K562 (cell line): Measurements from ENCODE around the gene FARP1. TPM values are rescaled to one million over a fixed set of nuclear protein-coding genes. Genes with fewer than 3 reads are reported as not detected.

ENCODE experiments used
- ATAC-seq: fragments of 200-7000 bp; cut with Tn5 transposase; 3 replicates; pipeline ENCODE4 v1.9.1; 2020; ENCODE audit warnings: moderate library complexity
- BruUV-seq: library from RNA; stranded (reverse); fragments of 400-500 nt; replicated peaks from 2 replicates; lab custom pipeline; 2021; lab: Mats Ljungman, UMichigan
- CTCF ChIA-PET: fragments of 300-600 bp; formaldehyde crosslinking; extraction: SDS; loops from one replicate; lab custom pipeline; 2021; ENCODE audit warnings: low intra/inter-chr PET ratio; lab: Yijun Ruan, JAX
- POLR2A ChIA-PET: fragments of 300-600, 350-650 bp; sonication (Branson Sonifier 250); formaldehyde crosslinking; extraction: SDS; loops from one replicate; lab custom pipeline; 2021; ENCODE audit warnings: antibody characterized with exemption, inconsistent platforms; lab: Yijun Ruan, JAX
- DNase-seq, 4 experiments: peaks; one replicate each; pipeline versions ENCODE4 v3.0.0 to v3.0.0-alpha.2; 2011 to 2018; ENCODE audit warnings: low spot score in 3 of 4, mixed read lengths in 3 of 4; ENCODE audit errors: extremely low read depth in 1 of 4
- FAIRE-seq: peaks from 2 replicates; lab custom pipeline; 2011; peaks lifted over from hg19 to GRCh38; lab: Jason Lieb, UNC
- H2AFZ ChIP-seq: 2 replicates; pipeline ENCODE4 v1.6.0; 2011; ENCODE audit warnings: low read depth, low read length, control low read depth, inconsistent platforms
- H3K27ac ChIP-seq: fragments of 200-600 bp; 3 replicates; pipeline ENCODE4 v1.8.0; 2011; ENCODE audit warnings: low read depth, mild to moderate bottlenecking, control low read depth, inconsistent platforms, low read length, moderate library complexity, mixed read lengths; ENCODE audit errors: extremely low read depth
- H3K27me3 ChIP-seq, 2 experiments: fragments of 300-600 bp in 1 of 2; 2 replicates in 1 of 2; 3 replicates in 1 of 2; pipeline versions ENCODE4 v1.6.0 to v1.8.0; 2011; ENCODE audit warnings: inconsistent platforms in 2 of 2, low read length in 2 of 2, mild to moderate bottlenecking in 1 of 2, mixed read lengths in 1 of 2, moderate library complexity in 1 of 2; ENCODE audit not compliant: control insufficient read depth in 2 of 2, insufficient read depth in 2 of 2
- H3K36me3 ChIP-seq: fragments of 300-600 bp; 3 replicates; pipeline ENCODE4 v1.8.0; 2011; ENCODE audit warnings: mild to moderate bottlenecking, low read length, inconsistent platforms; ENCODE audit not compliant: control insufficient read depth, insufficient read depth
- H3K4me1 ChIP-seq, 2 experiments: fragments of 200-600 bp in 1 of 2; replicated peaks in 1 of 2; 2 replicates in 1 of 2; 3 replicates in 1 of 2; pipeline versions ENCODE4 v1.5.1 to v1.8.0; 2011; ENCODE audit warnings: inconsistent platforms in 2 of 2, low read length in 2 of 2, mild to moderate bottlenecking in 1 of 2, mixed read lengths in 1 of 2, moderate library complexity in 1 of 2; ENCODE audit not compliant: control insufficient read depth in 2 of 2, insufficient read depth in 2 of 2
- H3K4me2 ChIP-seq: 2 replicates; pipeline ENCODE4 v1.6.1; 2011; ENCODE audit warnings: low read length, control low read depth, inconsistent platforms, mixed read lengths; ENCODE audit not compliant: insufficient read depth
- H3K4me3 ChIP-seq: fragments of 200-600 bp; sonication (generic), shearing (Covaris generic); 2 replicates; pipeline ENCODE4 v1.5.1; 2016; ENCODE audit warnings: control low read depth, inconsistent platforms
- H3K79me2 ChIP-seq: fragments of 200-600 bp; 3 replicates; pipeline ENCODE4 v1.8.0; 2011; ENCODE audit warnings: low read length, inconsistent platforms; ENCODE audit not compliant: control insufficient read depth, insufficient read depth
- H3K9ac ChIP-seq, 2 experiments: 2 replicates each; pipeline versions ENCODE4 v1.6.0 to v1.6.1; 2011; ENCODE audit warnings: low read depth in 2 of 2, low read length in 2 of 2, control low read depth in 1 of 2, inconsistent platforms in 1 of 2, mild to moderate bottlenecking in 1 of 2, mixed read lengths in 1 of 2; ENCODE audit not compliant: insufficient read depth in 1 of 2
- H3K9me1 ChIP-seq: one replicate; pipeline ENCODE4 v1.6.0; 2011; ENCODE audit warnings: inconsistent platforms, mild to moderate bottlenecking, low read length, moderate library complexity; ENCODE audit not compliant: control insufficient read depth, insufficient read depth
- H3K9me3 ChIP-seq: replicated peaks from 2 replicates; pipeline ENCODE4 v1.5.1; 2011; ENCODE audit warnings: low read depth, low read length, inconsistent platforms; ENCODE audit not compliant: control insufficient read depth, insufficient read depth
- H4K20me1 ChIP-seq: replicated peaks from 2 replicates; pipeline ENCODE4 v1.6.1; 2011; ENCODE audit warnings: low read length, inconsistent platforms, mixed read lengths; ENCODE audit not compliant: control insufficient read depth, insufficient read depth
- BCL6 ChIP-seq: fragments of 250-450 bp; sonication (Bioruptor Pico); IDR thresholded peaks from 2 replicates; pipeline ENCODE4 v1.4.0; 2020
- CCAR2 ChIP-seq: fragments of 200-400 bp; formaldehyde crosslinking; IDR thresholded peaks from 2 replicates; pipeline ENCODE4 v1.6.1; 2017; ENCODE audit warnings: mild to moderate bottlenecking, low read depth, low read length
- CEBPB ChIP-seq: fragments of 450-650 bp; IDR thresholded peaks from 2 replicates; pipeline ENCODE4 v1.6.1; 2016; ENCODE audit warnings: missing genetic modification characterization, missing compliant biosample characterization
- CHD2 ChIP-seq: IDR thresholded peaks from 2 replicates; pipeline ENCODE4 v1.6.1; 2011; ENCODE audit warnings: low read depth, low read length
- KLF6 ChIP-seq: fragments of 250-450 bp; sonication (Bioruptor Pico); IDR thresholded peaks from 2 replicates; pipeline ENCODE4 v1.4.0; 2020; ENCODE audit warnings: mild to moderate bottlenecking, moderate library complexity, borderline replicate concordance
- NELFE ChIP-seq: IDR thresholded peaks from 2 replicates; pipeline ENCODE4 v1.6.1; 2011; ENCODE audit warnings: mild to moderate bottlenecking; ENCODE audit not compliant: insufficient read depth, insufficient read length
- RB1 ChIP-seq: fragments of 450-650 bp; IDR thresholded peaks from 2 replicates; pipeline ENCODE4 v1.6.1; 2017; ENCODE audit warnings: low read depth, mild to moderate bottlenecking
- SOX6 ChIP-seq: fragments of 450-650 bp; IDR thresholded peaks from 2 replicates; pipeline ENCODE4 v1.6.1; 2014; ENCODE audit warnings: mild to moderate bottlenecking
- ZFP1 ChIP-seq: fragments of 450-650 bp; formaldehyde crosslinking; IDR thresholded peaks from 2 replicates; pipeline ENCODE4 v1.4.0; 2020; ENCODE audit warnings: mild to moderate bottlenecking, mixed read lengths
- ZNF766 ChIP-seq: fragments of 200-800 bp; sonication (Bioruptor generic); conservative IDR thresholded peaks from 2 replicates; pipeline ENCODE4 v1.6.1; 2016; ENCODE audit warnings: missing genetic modification characterization, missing compliant biosample characterization
- WGBS: fragments of 100-300 bp; shearing (Covaris generic); methylation state at CpG from one replicate; pipeline ENCODE4 v1.1.6; 2016; ENCODE audit warnings: low coverage, mixed read lengths; ENCODE audit not compliant: insufficient coverage; ENCODE audit errors: missing lambda C conversion rate; 5-methylcytosine and 5-hydroxymethylcytosine counted together
- in situ Hi-C: fragments of 300-500 bp; cut with MboI; formaldehyde crosslinking; loops from 4 replicates; pipeline ENCODE4 v1.15.0; 2018; ENCODE audit warnings: inconsistent platforms, mixed read lengths
- intact Hi-C: fragments of 100-400 bp; cut with micrococcal nuclease; formaldehyde crosslinking; loops from 2 replicates; pipeline ENCODE4 v1.14.2; 2022
- polyA plus RNA-seq, 8 experiments: library from polyadenylated mRNA; depleted of rRNA in 4 of 8; stranded (reverse) in 5 of 8; unstranded in 3 of 8; fragments of >200 nt; fragmentation: Nextera tagmentation in 2 of 8; fragmentation: Illumina TruSeq in 1 of 8; extraction: Ambion mirVana in 2 of 8; extraction: Trizol in 1 of 8; gene quantifications; 2 replicates each; pipeline versions ENCODE4 v1.2.1 to v1.2.3, GENCODE V29; 2011 to 2014; ENCODE audit warnings: inconsistent platforms in 1 of 8, missing spikeins in 1 of 8
- total RNA-seq, 7 experiments: library from RNA; depleted of rRNA in 6 of 7; stranded (reverse); fragments of >200 nt in 6 of 7; fragmentation: Illumina TruSeq in 2 of 7; extraction: Trizol in 2 of 7; gene quantifications; 2 replicates each; pipeline versions ENCODE4 v1.2.1 to v1.2.3, GENCODE V29; 2011 to 2021; ENCODE audit warnings: low replicate concordance in 1 of 7
- TF ChIP-seq, protein P1 (sequence below), 2 experiments: fragments of 450-650 bp in 1 of 2; sonication (generic) in 1 of 2; formaldehyde crosslinking; conservative IDR thresholded peaks; 2 replicates each; pipeline versions ENCODE4 v1.4.0 to v1.8.1; 2020 to 2022; ENCODE audit warnings: mild to moderate bottlenecking in 1 of 2, missing genetic modification reagents in 1 of 2
- TF ChIP-seq, protein P2 (sequence below): fragments of 250-450 bp; sonication (Bioruptor Pico); IDR thresholded peaks from 2 replicates; pipeline ENCODE4 v1.5.0; 2021
- TF ChIP-seq, protein P3 (sequence below): conservative IDR thresholded peaks from 2 replicates; pipeline ENCODE4 v1.6.1; 2011; ENCODE audit warnings: low read depth, mild to moderate bottlenecking, low read length; ENCODE audit not compliant: control insufficient read depth
- TF ChIP-seq, protein P4 (sequence below): fragments of 200-800 bp; sonication (Bioruptor generic); IDR thresholded peaks from 2 replicates; pipeline ENCODE4 v1.6.1; 2017; ENCODE audit warnings: missing genetic modification characterization, missing compliant biosample characterization
- TF ChIP-seq, protein P5 (sequence below): fragments of 250-450 bp; sonication (Bioruptor Pico); IDR thresholded peaks from 2 replicates; pipeline ENCODE4 v1.5.0; 2020; ENCODE audit warnings: mild to moderate bottlenecking, borderline replicate concordance

Gene FARP1
- total and polyA plus RNA-seq, 9 of the 15 experiments (the other 6 are each of a cell fraction or from before 2014, with no cell fraction given) = 0.03 to 0.29 (median 0.05) TPM; not detected in 3

DNA sequence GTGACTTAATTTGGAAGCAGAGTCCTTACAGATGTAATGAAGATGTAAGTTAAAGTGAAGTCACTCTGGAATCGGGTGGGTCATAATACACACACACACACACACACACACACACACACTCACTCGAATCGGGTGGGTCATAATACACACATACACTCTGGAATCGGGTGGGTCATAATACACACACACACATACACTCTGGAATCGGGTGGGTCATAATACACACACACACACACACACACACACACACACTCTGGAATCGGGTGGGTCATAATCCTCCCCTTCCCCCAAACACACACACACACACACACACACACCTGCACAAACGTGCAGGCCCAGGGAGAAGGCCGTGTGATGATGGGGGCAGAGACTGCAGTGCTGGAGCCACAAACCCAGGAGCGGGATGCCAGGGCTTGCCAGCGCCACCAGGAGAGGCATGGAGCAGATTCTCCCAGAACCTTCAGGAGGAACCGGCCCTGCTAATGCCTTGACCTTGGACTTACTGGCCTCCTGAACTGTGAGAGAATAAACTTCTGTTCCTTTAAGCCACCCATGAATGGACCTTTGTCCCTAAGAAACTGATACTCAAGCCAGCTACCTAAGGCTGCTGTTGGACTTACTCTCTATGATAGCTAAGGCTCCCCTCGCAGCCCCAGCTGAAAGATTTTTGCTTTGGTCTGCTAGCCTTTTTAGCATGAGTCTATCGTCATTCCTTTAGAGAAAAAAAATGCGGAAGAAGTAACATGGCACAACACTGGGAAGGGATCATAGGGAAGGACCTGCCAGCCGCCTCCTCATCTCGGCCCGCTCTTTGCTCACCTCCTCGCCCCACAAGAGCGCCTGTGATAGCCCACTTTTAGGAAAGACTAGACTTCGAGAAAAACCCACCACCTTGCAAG, 170.4 kb downstream of the FARP1 start:
- ATAC-seq = no peak
- Histone ChIP-seq H3K9me1 (no peaks in the 10 kb centered on the region), H3K4me1 (no peaks in the 10 kb centered on the region), H3K9me3 (no peaks in the 10 kb centered on the region), H4K20me1 (no peaks in the 10 kb centered on the region), H3K27me3 (peaks cover 0 to 56% of the 10 kb centered on the region in 2 experiments; a peak in 4 of 5 replicates), H3K4me2 (no peak overlapping the region), H3K36me3 (no peaks in the 10 kb centered on the region), H3K9ac (no peak overlapping the region), H3K27ac (no peak overlapping the region), H2AFZ (no peak overlapping the region), H3K4me3 (no peak overlapping the region), H3K79me2 (no peaks in the 10 kb centered on the region)
- no peak for DNase-seq
- POLR2A ChIA-PET = interaction anchor here (1.4 kb wide), 1 partner anchor 13 kb away, joined by 4 read pairs; no protein-coding TSS in a partner anchor
- WGBS = 0% methylated on average over 13 of the region's 20 CpGs
- intact Hi-C loops = no loop called here
- in situ Hi-C loops = no loop called here
- TF ChIP-seq, protein P1, sequence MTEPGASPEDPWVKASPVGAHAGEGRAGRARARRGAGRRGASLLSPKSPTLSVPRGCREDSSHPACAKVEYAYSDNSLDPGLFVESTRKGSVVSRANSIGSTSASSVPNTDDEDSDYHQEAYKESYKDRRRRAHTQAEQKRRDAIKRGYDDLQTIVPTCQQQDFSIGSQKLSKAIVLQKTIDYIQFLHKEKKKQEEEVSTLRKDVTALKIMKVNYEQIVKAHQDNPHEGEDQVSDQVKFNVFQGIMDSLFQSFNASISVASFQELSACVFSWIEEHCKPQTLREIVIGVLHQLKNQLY (CRISPR knock-in tag; conservative IDR thresholded peaks at IDR 0.05) = no peak
- no peak for TF ChIP-seq CHD2
- TF ChIP-seq, protein P2, sequence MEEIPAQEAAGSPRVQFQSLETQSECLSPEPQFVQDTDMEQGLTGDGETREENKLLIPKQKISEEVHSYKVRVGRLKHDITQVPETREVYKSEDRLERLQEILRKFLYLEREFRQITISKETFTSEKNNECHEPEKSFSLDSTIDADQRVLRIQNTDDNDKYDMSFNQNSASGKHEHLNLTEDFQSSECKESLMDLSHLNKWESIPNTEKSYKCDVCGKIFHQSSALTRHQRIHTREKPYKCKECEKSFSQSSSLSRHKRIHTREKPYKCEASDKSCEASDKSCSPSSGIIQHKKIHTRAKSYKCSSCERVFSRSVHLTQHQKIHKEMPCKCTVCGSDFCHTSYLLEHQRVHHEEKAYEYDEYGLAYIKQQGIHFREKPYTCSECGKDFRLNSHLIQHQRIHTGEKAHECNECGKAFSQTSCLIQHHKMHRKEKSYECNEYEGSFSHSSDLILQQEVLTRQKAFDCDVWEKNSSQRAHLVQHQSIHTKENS (CRISPR knock-in tag) = no peak
- TF ChIP-seq, protein P3, sequence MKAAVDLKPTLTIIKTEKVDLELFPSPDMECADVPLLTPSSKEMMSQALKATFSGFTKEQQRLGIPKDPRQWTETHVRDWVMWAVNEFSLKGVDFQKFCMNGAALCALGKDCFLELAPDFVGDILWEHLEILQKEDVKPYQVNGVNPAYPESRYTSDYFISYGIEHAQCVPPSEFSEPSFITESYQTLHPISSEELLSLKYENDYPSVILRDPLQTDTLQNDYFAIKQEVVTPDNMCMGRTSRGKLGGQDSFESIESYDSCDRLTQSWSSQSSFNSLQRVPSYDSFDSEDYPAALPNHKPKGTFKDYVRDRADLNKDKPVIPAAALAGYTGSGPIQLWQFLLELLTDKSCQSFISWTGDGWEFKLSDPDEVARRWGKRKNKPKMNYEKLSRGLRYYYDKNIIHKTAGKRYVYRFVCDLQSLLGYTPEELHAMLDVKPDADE = no peak
- TF ChIP-seq SOX6 = no peak
- no peak for TF ChIP-seq BCL6 (CRISPR knock-in tag)
- TF ChIP-seq CCAR2 = no peak
- TF ChIP-seq ZFP1 (CRISPR knock-in tag) = no peak
- TF ChIP-seq NELFE = no peak
- no peak for TF ChIP-seq KLF6 (CRISPR knock-in tag)
- TF ChIP-seq CEBPB (tag) = no peak
- no peak for TF ChIP-seq RB1
- TF ChIP-seq, protein P4, sequence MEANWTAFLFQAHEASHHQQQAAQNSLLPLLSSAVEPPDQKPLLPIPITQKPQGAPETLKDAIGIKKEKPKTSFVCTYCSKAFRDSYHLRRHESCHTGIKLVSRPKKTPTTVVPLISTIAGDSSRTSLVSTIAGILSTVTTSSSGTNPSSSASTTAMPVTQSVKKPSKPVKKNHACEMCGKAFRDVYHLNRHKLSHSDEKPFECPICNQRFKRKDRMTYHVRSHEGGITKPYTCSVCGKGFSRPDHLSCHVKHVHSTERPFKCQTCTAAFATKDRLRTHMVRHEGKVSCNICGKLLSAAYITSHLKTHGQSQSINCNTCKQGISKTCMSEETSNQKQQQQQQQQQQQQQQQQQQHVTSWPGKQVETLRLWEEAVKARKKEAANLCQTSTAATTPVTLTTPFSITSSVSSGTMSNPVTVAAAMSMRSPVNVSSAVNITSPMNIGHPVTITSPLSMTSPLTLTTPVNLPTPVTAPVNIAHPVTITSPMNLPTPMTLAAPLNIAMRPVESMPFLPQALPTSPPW (CRISPR knock-in tag) = no peak
- no peak for TF ChIP-seq ZNF766 (CRISPR knock-in tag)
- TF ChIP-seq, protein P5, sequence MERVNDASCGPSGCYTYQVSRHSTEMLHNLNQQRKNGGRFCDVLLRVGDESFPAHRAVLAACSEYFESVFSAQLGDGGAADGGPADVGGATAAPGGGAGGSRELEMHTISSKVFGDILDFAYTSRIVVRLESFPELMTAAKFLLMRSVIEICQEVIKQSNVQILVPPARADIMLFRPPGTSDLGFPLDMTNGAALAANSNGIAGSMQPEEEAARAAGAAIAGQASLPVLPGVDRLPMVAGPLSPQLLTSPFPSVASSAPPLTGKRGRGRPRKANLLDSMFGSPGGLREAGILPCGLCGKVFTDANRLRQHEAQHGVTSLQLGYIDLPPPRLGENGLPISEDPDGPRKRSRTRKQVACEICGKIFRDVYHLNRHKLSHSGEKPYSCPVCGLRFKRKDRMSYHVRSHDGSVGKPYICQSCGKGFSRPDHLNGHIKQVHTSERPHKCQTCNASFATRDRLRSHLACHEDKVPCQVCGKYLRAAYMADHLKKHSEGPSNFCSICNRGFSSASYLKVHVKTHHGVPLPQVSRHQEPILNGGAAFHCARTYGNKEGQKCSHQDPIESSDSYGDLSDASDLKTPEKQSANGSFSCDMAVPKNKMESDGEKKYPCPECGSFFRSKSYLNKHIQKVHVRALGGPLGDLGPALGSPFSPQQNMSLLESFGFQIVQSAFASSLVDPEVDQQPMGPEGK (CRISPR knock-in tag) = no peak
- no TSS peak for BruUV-seq
- FAIRE-seq = no peak
- CTCF ChIA-PET = no interaction called here
